Neural cell (in vitro differentiated cells): ENCODE results near the gene RBM48. TPM values are rescaled to one million over a fixed set of nuclear protein-coding genes. Genes with fewer than 3 reads are reported as not detected.

Experiments
- H2AFZ ChIP-seq: fragments of 200-600, 300-800 bp; sonication (generic), shearing (Covaris generic); 2 replicates; pipeline ENCODE4 v1.6.0; 2014; ENCODE audit warnings: low read depth, mild to moderate bottlenecking, antibody characterized with exemption, low read length, moderate library complexity
- H3F3A ChIP-seq: fragments of 200-600 bp; shearing (Covaris generic); 2 replicates; pipeline ENCODE4 v1.6.1; 2016; ENCODE audit warnings: mild to moderate bottlenecking, moderate library complexity, mixed read lengths, antibody characterized with exemption, low read length; ENCODE audit not compliant: insufficient read depth, poor library complexity, severe bottlenecking
- H3K27ac ChIP-seq: fragments of 200-600, 300-800 bp; sonication (generic), shearing (Covaris generic); 2 replicates; pipeline ENCODE4 v1.5.1; 2014; ENCODE audit warnings: mild to moderate bottlenecking, low read length, moderate library complexity
- H3K27me3 ChIP-seq: fragments of 300-800, 200-600 bp; sonication (generic), shearing (Covaris generic); 2 replicates; pipeline ENCODE4 v1.6.0; 2014; ENCODE audit warnings: mild to moderate bottlenecking, low read depth, low read length, moderate library complexity; ENCODE audit not compliant: insufficient read depth
- H3K36me3 ChIP-seq: fragments of 300-800, 200-600 bp; sonication (generic), shearing (Covaris generic); 2 replicates; pipeline ENCODE4 v1.5.1; 2014; ENCODE audit warnings: mild to moderate bottlenecking, antibody characterized with exemption, low read length, moderate library complexity; ENCODE audit not compliant: insufficient read depth
- H3K4me2 ChIP-seq: fragments of 300-800, 200-600 bp; sonication (generic), shearing (Covaris generic); 2 replicates; pipeline ENCODE4 v1.6.0; 2014; ENCODE audit warnings: mild to moderate bottlenecking, low read length
- H3K4me3 ChIP-seq: fragments of 300-800, 200-600 bp; sonication (generic), shearing (Covaris generic); 2 replicates; pipeline ENCODE4 v1.5.1; 2014; ENCODE audit warnings: mild to moderate bottlenecking, low read length, moderate library complexity
- H3K79me2 ChIP-seq: fragments of 200-600 bp; shearing (Covaris generic); replicated peaks from 2 replicates; pipeline ENCODE4 v1.6.0; 2014; ENCODE audit warnings: mild to moderate bottlenecking, low read length, moderate library complexity; ENCODE audit not compliant: insufficient read depth
- H3K9ac ChIP-seq: fragments of 300-800, 200-600 bp; sonication (generic), shearing (Covaris generic); 2 replicates; pipeline ENCODE4 v1.6.1; 2016; ENCODE audit warnings: mild to moderate bottlenecking, low read length, mixed read lengths
- H3K9me2 ChIP-seq: fragments of 200-600 bp; shearing (Covaris generic); 2 replicates; pipeline ENCODE4 v1.6.1; 2016; ENCODE audit warnings: mild to moderate bottlenecking, low read length, mixed read lengths; ENCODE audit not compliant: insufficient read depth
- H3K9me3 ChIP-seq: fragments of 200-600, 300-800 bp; sonication (generic), shearing (Covaris generic); 2 replicates; pipeline ENCODE4 v1.6.1; 2016; ENCODE audit warnings: mild to moderate bottlenecking, mixed run types, low read length, moderate library complexity, mixed read lengths
- H4K20me1 ChIP-seq: fragments of 200-600 bp; shearing (Covaris generic); 2 replicates; pipeline ENCODE4 v1.6.1; 2016; ENCODE audit warnings: mild to moderate bottlenecking, mixed run types; ENCODE audit not compliant: insufficient read depth
- EP300 ChIP-seq: fragments of 450-650 bp; conservative IDR thresholded peaks from 2 replicates; pipeline ENCODE4 v1.6.1; 2014; ENCODE audit warnings: antibody characterized with exemption, mild to moderate bottlenecking, moderate library complexity; ENCODE audit not compliant: poor library complexity, severe bottlenecking
- EZH2 ChIP-seq: fragments of 200-600, 300-800 bp; shearing (Covaris generic), sonication (generic); IDR thresholded peaks from 2 replicates; pipeline ENCODE4 v1.6.1; 2014; ENCODE audit warnings: antibody characterized with exemption, low read length, borderline replicate concordance, mild to moderate bottlenecking; ENCODE audit not compliant: insufficient read depth, poor library complexity, severe bottlenecking
- MXI1 ChIP-seq: fragments of 450-650 bp; conservative IDR thresholded peaks from 2 replicates; pipeline ENCODE4 v1.6.1; 2014; ENCODE audit warnings: antibody characterized with exemption, mild to moderate bottlenecking; ENCODE audit not compliant: poor library complexity, severe bottlenecking
- POLR2AphosphoS5 ChIP-seq: IDR thresholded peaks from 2 replicates; pipeline ENCODE4 v1.6.1; 2012
- RAD21 ChIP-seq: fragments of 450-650 bp; conservative IDR thresholded peaks from 2 replicates; pipeline ENCODE4 v1.6.1; 2014; ENCODE audit warnings: antibody characterized with exemption, mild to moderate bottlenecking, moderate library complexity
- SMC3 ChIP-seq: fragments of 450-650 bp; conservative IDR thresholded peaks from 2 replicates; pipeline ENCODE4 v1.6.1; 2014; ENCODE audit warnings: antibody characterized with exemption, mild to moderate bottlenecking, moderate library complexity; ENCODE audit not compliant: poor library complexity
- TAF1 ChIP-seq: IDR thresholded peaks from 2 replicates; pipeline ENCODE4 v1.6.1; 2012; ENCODE audit warnings: low read depth
- polyA plus RNA-seq: library from polyadenylated mRNA; depleted of rRNA; stranded (reverse); fragments of >200 nt; gene quantifications from 2 replicates; pipeline ENCODE4 v1.2.3, GENCODE V29; 2014
- TF ChIP-seq, protein P1 (sequence below): IDR thresholded peaks from 2 replicates; pipeline ENCODE4 v1.6.1; 2012; ENCODE audit warnings: borderline replicate concordance
- TF ChIP-seq, protein P2 (sequence below): fragments of 450-650 bp; IDR thresholded peaks from 2 replicates; pipeline ENCODE4 v1.5.1; 2014; ENCODE audit warnings: antibody characterized with exemption, mild to moderate bottlenecking, moderate library complexity; ENCODE audit not compliant: poor library complexity, severe bottlenecking

The RBM48 gene
- polyA plus RNA-seq, 1 donor from 2014 or later, result 26.4 TPM

DNA sequence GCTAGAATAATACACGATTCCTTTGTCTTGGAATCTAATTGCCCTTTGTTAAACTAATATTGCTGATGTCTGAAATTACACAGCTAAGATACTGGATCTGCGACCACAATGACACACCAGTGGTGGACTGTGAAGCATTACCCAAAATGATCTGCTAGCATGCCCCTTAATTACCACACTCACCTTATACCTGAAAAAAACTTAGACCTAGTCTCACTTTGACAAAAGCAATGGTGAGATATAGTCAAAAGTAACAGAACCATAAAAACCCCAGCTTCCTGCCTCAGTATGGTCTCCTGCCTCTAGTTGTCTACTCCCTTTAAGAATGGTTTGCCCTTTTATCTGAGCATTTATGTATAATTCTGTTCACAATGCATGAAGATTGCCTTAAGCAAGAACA lies 30.0 kb upstream of the RBM48 start:
- Histone ChIP-seq H3K4me2 (no peak overlapping the region), H3K27me3 (no peaks in the 10 kb centered on the region), H3K27ac (no peak overlapping the region), H3K9me3 (no peaks in the 10 kb centered on the region), H3K4me3 (no peak overlapping the region), H3K9me2 (no peaks in the 10 kb centered on the region), H3K79me2 (no peaks in the 10 kb centered on the region), H3F3A (no peaks in the 10 kb centered on the region), H2AFZ (no peak overlapping the region), H3K36me3 (peaks cover 5% of the 10 kb centered on the region), H3K9ac (no peak overlapping the region), H4K20me1 (no peaks in the 10 kb centered on the region)
- TF ChIP-seq EZH2 (no peak), SMC3 (no peak), MXI1 (no peak), TAF1 (no peak)

DNA sequence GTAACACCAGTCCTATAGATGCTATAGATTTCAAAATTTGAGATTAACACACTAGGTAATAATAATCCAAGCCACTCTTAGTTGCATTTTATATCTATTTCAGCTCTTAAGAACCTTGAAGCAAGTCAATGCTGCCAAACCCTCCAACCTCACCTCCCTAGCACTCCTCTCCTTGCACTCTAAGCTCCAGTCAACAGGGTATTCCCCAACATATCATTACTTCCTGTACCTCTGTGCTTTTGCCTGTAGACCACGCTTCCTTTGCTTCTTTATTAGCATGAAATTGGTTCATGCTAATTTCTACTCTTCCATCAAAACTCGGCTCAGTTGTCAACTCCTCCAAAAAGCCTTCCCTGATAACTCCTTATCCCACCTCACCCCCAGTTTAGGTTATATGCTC lies 24.8 kb upstream of the RBM48 start:
- no peaks in the 10 kb centered on the region for H3F3A ChIP-seq
- H2AFZ ChIP-seq, result no peak overlapping the region
- H3K4me2 ChIP-seq, result no peak overlapping the region
- H3K27ac ChIP-seq, result no peak overlapping the region
- H3K36me3 ChIP-seq, result peaks cover 5% of the 10 kb centered on the region
- no peaks in the 10 kb centered on the region for H3K79me2 ChIP-seq
- H3K4me3 ChIP-seq, result no peak overlapping the region
- H3K27me3 ChIP-seq, result no peaks in the 10 kb centered on the region
- H3K9me3 ChIP-seq, result no peaks in the 10 kb centered on the region
- no peak overlapping the region for H3K9ac ChIP-seq
- no peak for TF ChIP-seq TAF1
- TF ChIP-seq RAD21, result no peak
- TF ChIP-seq EP300, result no peak
- no peak for TF ChIP-seq EZH2
- no peak for TF ChIP-seq POLR2AphosphoS5
- TF ChIP-seq MXI1, result no peak
- TF ChIP-seq SMC3, result no peak
- TF ChIP-seq, protein P1, sequence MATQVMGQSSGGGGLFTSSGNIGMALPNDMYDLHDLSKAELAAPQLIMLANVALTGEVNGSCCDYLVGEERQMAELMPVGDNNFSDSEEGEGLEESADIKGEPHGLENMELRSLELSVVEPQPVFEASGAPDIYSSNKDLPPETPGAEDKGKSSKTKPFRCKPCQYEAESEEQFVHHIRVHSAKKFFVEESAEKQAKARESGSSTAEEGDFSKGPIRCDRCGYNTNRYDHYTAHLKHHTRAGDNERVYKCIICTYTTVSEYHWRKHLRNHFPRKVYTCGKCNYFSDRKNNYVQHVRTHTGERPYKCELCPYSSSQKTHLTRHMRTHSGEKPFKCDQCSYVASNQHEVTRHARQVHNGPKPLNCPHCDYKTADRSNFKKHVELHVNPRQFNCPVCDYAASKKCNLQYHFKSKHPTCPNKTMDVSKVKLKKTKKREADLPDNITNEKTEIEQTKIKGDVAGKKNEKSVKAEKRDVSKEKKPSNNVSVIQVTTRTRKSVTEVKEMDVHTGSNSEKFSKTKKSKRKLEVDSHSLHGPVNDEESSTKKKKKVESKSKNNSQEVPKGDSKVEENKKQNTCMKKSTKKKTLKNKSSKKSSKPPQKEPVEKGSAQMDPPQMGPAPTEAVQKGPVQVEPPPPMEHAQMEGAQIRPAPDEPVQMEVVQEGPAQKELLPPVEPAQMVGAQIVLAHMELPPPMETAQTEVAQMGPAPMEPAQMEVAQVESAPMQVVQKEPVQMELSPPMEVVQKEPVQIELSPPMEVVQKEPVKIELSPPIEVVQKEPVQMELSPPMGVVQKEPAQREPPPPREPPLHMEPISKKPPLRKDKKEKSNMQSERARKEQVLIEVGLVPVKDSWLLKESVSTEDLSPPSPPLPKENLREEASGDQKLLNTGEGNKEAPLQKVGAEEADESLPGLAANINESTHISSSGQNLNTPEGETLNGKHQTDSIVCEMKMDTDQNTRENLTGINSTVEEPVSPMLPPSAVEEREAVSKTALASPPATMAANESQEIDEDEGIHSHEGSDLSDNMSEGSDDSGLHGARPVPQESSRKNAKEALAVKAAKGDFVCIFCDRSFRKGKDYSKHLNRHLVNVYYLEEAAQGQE, result no peak
- TF ChIP-seq, protein P2, sequence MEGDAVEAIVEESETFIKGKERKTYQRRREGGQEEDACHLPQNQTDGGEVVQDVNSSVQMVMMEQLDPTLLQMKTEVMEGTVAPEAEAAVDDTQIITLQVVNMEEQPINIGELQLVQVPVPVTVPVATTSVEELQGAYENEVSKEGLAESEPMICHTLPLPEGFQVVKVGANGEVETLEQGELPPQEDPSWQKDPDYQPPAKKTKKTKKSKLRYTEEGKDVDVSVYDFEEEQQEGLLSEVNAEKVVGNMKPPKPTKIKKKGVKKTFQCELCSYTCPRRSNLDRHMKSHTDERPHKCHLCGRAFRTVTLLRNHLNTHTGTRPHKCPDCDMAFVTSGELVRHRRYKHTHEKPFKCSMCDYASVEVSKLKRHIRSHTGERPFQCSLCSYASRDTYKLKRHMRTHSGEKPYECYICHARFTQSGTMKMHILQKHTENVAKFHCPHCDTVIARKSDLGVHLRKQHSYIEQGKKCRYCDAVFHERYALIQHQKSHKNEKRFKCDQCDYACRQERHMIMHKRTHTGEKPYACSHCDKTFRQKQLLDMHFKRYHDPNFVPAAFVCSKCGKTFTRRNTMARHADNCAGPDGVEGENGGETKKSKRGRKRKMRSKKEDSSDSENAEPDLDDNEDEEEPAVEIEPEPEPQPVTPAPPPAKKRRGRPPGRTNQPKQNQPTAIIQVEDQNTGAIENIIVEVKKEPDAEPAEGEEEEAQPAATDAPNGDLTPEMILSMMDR, result no peak
- H4K20me1 ChIP-seq, result no peaks in the 10 kb centered on the region
- no peaks in the 10 kb centered on the region for H3K9me2 ChIP-seq

DNA sequence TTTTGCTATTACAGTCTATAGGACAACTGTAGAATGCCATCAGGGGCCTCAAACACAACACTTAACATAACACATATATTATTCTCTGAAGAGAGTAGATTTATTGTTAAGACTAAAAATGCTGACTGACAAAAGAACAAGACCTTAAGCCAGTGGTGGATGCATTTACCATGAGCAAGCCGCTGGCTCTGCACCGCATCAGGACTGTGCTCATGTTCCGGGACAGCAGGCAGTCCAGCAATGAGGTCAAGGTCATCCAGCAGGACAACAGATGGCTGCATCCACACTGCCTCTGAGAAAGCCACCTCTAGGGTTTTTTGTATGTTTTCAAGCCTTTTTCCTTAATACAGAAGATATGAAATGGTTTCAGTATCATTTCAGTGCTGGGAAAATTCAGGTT lies 24.0 kb upstream of the RBM48 start:
- H3K9me3 ChIP-seq, result no peaks in the 10 kb centered on the region
- TF ChIP-seq, protein P1, result no peak
- TF ChIP-seq EP300 (no peak), SMC3 (no peak)
- no peaks in the 10 kb centered on the region for H3K9me2 ChIP-seq
- no peaks in the 10 kb centered on the region for H3K27me3 ChIP-seq
- peaks cover 5% of the 10 kb centered on the region for H3K36me3 ChIP-seq
- no peak overlapping the region for H3K4me3 ChIP-seq
- no peaks in the 10 kb centered on the region for H3F3A ChIP-seq
- no peak overlapping the region for H3K9ac ChIP-seq
- no peak overlapping the region for H3K27ac ChIP-seq
- H3K4me2 ChIP-seq, result no peak overlapping the region
- H2AFZ ChIP-seq, result no peak overlapping the region
- no peaks in the 10 kb centered on the region for H4K20me1 ChIP-seq
- H3K79me2 ChIP-seq, result no peaks in the 10 kb centered on the region
